ENCODE results near the gene CENPP.
A peak's percentile ranks its signal among the peaks of the same experiment; 100 is the strongest.

Gene CENPP

DNA sequence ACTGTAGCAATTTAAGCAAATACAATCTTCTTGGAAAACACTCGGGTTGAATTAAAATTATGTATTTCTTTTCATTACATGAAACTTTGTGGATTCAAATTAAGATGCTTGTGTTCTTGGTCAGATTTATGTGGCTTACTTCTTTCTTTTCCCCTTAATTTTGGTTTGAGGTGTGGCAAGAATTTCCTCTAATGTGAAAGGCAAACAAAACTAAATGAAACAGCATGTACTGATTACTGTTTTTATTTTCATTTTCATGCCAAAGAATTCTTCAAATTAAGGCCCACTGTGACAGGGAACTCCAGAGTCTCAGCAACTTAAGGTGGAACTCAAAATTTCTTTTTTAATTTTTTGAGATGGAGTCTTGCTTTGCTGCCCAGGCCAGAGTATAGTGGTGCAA, 98.6 kb downstream of the CENPP start, which contains the start of gene OMD:
Gene OMD, minus strand, starts transcription at position 132 of the 400 bp plus-strand sequence. CDS start 6,913 bp downstream, outside the sequence.
- DNase-seq (ENCODE audit: low read depth in 2 of 2) = peak; percentile 62 to 71

DNA sequence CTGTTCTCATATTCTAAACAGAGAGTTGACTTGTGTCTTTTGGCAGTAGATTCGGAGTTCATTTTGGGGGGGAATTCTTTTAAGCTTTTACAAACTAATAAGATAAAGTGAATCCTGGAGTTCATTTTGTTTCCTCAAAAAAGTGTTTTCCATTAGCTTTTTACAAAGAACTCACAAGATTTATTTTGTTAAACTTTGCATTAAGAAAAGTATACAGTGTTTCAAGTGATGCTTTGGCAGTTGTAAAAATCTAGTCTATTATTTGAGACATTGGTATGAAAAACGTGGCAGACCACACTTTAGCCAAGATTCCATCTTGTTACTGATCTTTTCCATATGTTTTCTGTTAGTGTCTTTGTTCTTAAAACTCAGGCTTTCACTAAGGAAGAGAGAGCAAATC, 99.7 kb downstream of the CENPP start:
- peak; percentile 65 to 78 for DNase-seq (ENCODE audit: low read depth in 2 of 2)

DNA sequence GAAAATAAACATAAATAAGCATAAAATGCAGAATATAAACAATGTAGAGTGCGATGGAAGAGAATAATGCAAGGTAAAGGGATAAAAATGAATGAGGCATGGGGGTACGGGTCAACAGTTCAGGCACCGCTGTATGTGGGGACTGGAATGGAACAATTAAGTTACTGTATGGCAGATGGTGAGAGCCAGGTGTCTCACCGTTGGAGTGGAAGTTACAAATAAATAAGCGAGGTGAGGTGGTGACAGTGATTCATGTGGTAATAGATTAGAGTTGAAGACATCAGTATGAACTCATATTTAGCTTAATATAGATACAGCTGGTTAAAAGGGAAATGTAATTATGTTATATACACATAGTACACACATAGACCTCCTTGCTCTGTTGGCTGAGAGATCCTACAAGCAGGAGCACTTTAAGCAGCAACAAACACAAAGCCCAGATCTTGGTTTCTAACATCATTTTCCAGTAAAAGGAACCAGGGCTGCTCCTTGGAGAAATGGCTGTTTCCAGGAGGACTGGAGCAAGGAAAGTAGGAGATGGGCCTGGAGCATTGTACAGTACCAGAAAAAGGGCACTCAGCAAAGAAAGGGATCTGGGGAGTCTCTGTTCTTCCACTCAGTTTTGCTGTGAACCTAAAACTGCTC, 100.9 kb downstream of the CENPP start:
- DNase-seq (ENCODE audit: low read depth in 2 of 2) = no peak

DNA sequence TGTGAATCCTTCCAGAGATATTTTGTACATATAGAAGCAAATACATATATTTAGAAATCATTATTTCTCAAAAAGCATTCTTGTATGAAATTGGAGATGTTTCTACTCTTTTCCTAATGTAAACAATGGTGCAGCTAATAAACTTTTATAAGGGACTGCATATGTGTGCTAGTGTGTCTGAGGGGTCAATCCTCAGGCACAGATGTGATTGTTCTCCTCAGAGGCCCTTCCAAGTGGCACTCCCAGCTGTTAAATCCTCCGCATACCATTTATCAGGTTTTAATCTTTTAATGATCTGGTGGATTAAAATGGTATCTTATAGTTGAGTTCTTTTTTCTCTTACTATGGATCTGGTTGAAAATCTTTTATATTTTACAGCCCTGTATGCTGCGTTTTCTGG, 104.1 kb downstream of the CENPP start:
- DNase-seq (ENCODE audit: low read depth in 2 of 2) = no peak

DNA sequence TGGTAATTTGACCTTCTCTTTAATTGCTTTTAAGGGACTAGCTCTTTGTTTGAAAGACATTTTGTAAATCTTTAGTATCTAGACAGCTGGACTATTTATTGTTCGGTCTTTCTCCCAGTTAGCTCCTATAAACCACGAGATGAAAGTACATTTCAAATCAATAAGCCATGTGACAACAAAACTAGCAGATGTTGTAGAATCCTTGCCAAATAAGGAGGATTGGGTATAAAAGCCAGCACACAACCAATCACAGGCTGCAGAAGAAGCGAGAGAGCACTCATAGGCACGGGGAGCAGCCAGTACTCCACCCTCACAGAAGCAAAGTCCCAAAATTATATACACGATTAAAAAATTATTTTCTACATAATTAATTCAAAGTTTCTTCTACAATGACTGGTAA, 106.6 kb downstream of the CENPP start:
- peak in 1 of 2 experiments; percentile 27 for DNase-seq (ENCODE audit: low read depth in 2 of 2)

DNA sequence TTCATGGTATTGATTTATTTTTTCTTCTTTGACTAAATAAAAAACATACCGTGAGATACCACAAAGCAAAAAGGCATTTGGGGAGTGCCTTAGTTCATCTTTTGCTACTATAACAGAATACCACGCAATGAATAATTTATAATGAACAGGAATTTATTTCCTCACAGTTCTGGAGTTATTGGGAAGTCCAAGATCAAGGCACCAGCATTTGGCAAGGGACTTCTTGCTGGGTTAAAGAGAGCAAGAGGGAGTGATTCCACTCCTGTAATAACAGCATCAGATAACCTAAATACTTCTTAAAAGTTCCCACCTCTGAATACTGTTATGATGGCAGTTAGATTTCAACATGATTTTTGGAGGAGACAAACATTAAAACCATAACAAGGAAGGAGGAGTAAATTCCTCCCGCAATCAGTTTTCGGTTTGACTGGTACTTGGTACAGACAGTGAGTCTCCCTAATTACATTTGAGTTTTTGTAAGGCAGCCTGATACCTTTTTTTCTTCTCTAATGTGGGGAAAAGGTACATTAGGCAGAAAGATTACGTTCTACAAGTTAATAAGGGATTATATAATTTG, 107.3 kb downstream of the CENPP start:
- no peak for DNase-seq (ENCODE audit: low read depth in 2 of 2)

DNA sequence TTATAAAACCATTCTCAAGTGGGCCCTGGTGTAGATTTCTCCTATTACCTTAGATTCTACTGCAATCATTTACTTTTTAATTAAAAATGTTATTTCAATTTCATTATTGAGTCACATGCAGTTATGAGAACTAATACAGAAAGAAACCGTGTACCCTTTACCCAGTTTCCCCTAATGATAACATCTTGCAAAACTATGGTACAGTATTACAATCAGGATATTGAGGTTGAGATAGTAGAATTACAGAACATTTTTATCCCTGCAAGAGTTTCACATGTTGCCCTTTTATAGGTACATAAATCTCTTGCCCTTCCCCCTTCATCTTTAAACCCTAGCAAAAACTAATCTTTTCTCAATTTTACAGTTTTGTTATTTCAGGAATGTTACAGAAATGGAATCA, 109.5 kb downstream of the CENPP start:
- no peak for DNase-seq (ENCODE audit: low read depth in 2 of 2)

DNA sequence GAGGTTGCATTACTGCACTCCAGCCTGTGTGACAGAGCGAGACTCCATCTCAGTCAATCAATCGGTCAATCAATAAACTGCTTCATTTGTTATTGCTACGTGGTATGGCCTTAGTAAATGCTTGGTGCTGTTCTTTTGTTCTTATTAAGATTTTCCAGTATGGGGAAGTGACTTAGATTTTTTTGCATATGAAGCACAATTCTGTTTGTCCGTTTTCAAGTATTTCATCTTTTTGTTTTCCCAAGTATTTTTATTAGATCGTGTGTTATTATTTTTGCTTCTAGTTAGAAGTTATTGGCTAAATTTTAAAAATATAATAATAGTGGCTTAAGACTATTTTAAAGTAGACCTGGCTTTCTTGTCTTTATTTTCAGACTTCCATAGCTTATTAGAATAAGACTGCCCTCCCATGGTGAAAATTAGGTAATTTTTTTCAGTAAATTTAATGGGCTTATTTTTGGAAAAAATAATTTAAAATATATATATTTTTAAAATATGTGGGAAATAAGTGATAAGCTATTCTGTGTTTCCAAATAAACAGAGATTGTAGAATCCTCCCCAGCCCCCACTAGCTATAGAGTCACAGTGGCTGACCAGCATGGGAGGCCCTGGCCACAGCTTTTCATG, 113.3 kb downstream of the CENPP start:
- no peak for DNase-seq (ENCODE audit: low read depth in 2 of 2)

DNA sequence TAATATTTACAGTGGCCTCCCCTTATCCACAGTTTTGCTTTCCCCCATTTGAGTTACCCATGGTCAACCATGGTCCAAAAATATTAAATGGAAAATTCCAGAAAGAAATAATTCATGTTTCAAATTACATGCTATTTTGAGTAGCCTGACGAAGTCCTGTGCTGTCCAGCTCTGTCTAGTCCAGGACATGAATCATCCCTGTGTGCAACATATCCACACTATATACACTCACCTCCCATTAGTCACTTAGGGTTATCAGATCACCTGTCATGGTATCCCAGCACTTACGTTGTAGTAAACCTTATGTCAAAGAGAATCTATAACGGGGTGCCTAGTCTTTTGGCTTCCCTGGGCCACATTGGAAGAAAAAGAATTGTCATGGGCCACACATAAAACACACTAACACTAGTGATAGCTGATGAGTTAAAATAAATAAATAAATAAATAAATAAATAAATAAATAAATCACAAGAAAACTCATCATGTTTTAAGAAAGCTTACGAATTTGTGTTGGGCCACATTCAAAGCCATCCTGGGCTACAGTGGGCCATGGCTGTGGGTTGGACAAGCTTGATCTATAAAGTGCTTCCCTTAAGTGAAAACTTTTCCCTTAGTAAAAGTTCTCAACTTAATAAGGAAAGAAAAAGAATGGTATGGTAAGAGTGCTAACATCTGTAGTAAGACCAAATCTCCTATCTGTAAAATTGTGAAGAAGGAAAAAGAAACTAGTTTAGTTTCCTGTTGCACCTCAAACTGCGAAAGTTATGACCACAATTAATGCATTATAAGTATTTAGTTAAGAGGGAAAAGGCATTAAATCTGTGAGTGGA, 114.4 kb downstream of the CENPP start:
- DNase-seq (ENCODE audit: low read depth in 2 of 2) = no peak

DNA sequence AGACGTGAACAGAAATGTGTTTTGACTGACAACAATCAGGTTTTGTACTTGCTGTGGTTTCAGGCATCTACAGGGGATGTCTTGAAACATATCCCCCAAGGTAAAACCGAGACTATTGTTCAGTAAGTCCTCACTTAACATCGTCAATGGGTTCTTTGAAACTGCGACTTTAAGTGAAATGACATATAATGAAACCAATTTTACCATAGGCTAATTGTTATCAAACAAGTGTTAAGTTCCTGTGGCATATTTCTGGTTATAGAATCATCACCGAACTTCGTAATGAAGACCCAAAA, 114.9 kb downstream of the CENPP start:
- no peak for DNase-seq (ENCODE audit: low read depth in 2 of 2)

DNA sequence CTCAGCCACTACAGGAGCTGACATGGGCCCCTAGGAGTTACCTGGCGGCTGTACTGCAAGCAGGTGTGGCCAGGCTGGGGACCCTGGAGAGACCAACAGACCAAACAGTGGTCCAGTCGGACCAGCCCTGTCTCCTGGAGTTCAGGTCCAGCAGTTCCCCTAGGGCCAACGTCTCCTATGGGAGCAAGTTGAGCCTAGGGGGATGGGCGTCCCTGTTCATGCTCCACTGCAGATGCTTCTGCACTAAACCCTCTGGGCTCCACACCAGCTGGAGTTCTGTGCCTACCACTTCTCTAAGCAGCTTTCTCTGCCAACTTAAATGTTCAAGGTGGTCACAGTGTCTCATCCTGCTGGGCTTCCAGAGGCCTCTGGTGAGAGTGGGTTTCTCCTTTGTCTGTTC, 119.1 kb downstream of the CENPP start:
- DNase-seq (ENCODE audit: low read depth in 2 of 2) = no peak

DNA sequence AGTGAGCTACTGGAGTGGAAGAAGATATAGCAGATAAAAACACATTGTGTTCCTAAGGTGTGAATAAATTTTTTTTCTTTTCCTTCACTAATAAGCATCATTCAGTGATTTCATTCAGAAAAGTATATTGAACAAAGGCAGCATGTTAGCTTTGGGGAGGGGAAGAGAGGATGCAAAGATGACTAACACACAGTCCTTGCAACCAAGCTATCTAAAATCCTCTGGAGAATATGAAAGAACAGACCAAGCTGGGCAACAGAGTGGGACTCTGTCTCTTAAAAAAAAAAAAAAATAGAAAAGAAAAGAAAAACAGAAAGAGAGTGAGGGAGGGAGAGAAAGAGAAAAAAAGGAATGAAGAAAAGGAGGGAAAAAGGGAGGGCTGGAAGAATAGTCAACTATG, 120.8 kb downstream of the CENPP start:
- no peak for DNase-seq (ENCODE audit: low read depth in 2 of 2)

DNA sequence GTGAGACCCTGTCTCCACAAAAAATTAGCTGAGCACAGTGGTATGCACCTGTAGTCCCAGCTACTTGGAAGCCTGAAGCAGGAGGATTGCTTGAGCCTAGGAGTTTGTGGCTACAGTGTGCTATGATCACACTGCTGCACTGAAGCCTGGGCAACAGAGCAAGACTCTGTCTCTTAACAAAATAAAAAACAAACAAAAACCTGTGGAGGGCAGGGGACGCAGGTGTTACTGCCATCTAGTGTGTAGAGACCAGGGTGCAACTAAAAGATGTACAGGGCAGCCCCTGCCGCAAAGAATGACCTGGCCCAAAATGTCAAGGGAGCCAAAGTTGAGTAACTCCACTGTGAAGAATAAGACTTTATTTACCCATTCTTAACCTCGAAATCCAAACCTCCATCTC, 129.5 kb downstream of the CENPP start:
- DNase-seq (ENCODE audit: low read depth in 2 of 2) = no peak

DNA sequence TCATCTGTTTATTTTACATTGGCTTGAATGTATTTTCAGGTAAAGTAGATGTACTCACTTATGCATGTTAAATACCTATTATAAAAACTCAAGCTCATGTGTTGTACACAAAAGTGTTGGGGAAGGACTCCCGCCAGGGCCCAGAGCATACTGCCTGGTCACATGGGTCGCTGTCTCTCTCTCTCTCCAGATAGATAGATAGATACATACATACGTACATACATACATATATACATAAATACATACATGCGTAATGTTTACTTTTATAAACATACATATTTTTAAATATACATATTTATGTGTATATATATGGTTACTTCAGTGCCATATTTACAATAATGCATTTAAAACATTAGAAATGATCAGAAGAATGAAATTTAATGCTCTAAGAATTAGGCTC, 131.8 kb downstream of the CENPP start:
- no peak for DNase-seq (ENCODE audit: low read depth in 2 of 2)

DNA sequence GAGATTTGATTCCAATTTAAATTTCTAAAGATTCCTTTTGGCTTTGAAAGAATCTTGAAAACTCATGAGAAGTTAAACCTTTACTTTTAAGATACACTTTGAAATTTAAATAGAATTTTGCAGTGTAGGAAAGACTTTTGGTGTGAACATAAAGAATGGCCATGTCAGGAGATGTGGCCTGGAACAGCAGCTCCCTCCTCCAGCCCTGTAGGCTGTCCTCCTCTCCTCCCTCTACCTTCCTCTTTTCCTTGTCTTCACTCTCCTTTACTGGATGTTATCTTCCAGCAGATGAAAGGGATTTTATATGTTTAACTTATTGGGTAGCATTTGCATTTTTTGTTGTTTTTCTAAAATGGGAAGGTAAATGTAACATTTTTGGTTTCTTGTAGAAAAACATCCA, 137.6 kb downstream of the CENPP start:
- DNase-seq (ENCODE audit: low read depth in 2 of 2) = no peak

DNA sequence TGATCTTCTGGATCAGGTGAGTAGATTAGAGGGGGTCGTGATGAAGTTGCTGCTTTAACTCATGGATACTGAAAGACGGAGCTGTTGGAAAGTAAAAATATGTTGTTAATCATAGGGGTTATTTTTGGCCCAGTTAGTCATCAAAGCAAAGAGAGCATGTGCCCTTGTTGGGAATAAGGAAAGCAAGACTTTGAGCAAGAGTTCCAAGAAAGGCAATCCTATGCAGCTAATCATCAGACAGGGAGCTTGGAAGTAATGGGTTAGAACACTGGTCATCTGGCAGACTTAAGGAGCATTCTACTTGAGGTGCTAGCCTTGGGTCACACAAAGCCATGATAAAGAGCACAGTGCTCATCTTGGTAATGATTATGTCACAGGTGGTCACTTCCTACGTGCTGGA, 138.2 kb downstream of the CENPP start:
- DNase-seq (ENCODE audit: low read depth in 2 of 2) = peak; percentile 83 to 84

DNA sequence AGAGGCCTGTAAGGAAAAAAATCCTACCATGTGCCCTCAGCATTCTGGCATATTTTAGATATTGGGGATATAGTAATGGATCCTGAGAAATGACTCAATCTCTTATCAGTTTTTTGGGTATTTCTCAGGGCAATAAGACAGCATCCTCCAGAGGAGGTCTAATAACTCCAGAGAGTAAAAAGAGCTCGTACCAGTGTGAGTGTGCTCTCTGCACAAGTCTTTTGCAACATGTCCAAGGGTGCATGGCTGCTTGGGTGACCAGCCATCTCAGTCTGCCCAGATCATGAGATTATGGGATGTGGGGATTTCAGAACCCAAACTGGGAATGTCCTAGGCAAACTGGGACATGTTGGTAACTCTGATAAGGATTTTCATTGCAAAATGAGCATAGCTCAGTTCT, 141.3 kb downstream of the CENPP start:
- DNase-seq (ENCODE audit: low read depth in 2 of 2) = no peak

DNA sequence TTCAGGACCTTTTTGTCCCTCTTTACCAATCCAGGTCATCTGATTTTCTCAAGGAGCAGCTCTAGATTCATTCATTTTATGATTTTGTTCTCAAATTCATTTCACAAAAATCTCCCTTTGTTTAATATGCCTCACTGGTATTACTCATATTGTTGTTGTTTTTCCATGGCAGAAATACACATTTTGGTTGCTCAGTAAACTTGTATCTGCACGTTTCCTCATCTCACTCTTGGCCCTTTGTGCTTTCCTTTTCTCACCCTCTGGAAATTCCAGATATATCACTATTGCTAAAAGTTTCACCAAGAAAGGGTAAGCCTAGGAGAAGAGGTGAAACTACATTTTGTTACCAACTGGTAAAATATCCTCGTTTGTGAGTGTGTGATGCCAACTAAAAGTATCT, 141.8 kb downstream of the CENPP start:
- no peak for DNase-seq (ENCODE audit: low read depth in 2 of 2)

DNA sequence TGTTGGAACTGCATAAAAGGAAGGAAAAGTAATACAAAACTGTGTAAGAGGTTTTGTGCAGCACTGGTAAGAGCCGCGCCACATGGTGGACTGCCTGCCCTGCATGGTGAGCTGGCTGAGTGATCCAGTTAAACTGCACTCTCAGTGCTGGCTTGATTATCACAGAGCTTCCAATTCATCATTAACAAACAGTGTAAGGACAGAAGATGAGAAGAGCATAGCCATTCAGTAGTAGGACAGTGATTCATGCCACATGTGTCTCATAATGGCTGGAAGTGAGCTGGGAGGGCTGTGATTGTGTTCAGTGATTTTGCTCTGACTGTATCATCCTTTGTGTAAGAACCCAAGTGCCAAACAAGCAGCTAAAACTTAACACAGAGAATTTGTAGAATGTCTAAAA, 142.5 kb downstream of the CENPP start:
- DNase-seq (ENCODE audit: low read depth in 2 of 2) = peak; percentile 18 to 34

DNA sequence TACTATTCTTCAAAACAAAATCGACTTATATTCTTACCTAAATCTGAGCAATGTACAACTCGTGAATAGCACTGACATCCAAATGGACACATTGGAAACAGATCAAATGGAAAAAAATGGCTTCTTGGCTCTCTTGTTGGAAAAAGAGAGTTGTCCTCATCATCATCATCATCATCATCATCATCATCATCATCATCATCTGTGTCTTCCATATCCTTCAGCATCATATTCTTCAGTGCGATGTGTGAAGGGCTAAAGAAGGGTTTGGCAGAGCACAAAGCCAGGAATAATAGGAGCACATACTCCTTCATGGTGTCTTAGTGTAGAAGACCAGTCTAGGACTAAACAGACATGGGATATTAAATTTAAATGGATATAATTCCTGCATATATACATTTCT, 148.8 kb downstream of the CENPP start:
- DNase-seq (ENCODE audit: low read depth in 2 of 2) = no peak

DNA sequence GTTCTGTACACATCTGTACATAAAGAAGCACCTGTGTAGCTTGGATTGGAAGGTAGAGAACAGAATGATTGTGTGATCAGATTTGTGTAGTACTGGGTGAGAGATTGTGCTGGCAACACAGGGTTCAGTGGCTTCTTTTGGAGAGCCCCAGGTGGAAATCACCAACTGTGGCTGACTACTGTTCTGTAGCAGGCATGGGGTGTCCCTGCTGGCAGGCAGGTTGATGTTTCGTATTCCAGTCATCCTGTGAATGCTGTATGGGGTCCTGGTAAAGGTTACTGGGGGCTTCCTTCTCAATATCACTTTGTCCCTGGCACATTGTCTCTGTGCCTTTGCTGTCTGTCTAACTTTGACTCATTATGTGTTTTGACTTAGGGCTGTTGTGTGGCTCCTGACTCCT, 151.2 kb downstream of the CENPP start:
- DNase-seq (ENCODE audit: low read depth in 2 of 2) = no peak

DNA sequence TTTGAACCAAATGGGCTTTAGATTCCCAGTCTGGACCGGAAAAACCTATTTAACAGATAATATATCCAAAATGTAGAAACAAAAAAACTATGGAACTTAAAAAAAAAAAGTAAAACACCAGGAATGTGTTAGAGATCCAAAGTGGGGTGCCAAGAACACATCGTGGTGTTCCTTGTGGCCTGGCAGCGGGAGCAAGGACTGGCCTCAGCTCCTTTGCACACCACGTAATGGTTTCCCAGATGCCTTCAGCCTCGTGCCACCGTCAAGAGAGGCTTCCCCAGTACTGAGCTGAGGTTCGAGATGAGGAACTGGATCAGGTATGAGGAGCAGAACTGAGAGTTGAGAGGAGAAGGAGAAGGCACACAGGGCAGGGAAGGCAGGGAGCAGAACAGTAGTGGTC, 153.0 kb downstream of the CENPP start:
- no peak for DNase-seq (ENCODE audit: low read depth in 2 of 2)

DNA sequence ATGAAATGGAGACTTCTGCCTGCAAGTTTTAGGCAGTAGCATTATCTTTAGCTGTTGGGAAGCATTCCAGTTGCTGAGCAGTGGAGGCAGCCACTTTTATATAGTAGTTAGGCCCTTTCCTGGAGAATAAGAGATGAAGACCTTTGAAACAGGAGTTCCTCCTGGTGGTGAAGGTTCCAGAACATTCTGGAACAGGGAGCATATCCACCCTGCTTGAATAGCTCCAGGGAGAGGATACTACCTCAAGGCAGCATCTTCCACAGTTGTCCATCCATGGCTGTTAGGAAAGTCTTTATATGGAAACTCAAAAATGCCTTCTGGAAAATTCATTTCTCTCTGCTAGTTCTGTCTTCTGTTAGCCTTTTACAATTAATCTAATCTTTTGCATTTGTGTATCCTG, 153.6 kb downstream of the CENPP start:
- no peak for DNase-seq (ENCODE audit: low read depth in 2 of 2)

Measured in fibroblast of skin of left quadriceps (primary cell).